Heart right ventricle (tissue), 16 donors: ENCODE data around the gene POLR3K. TPM values are rescaled to one million over a fixed set of nuclear protein-coding genes. Genes with fewer than 3 reads are reported as not detected.
A peak's percentile ranks its signal among the peaks of the same experiment; 100 is the strongest.
"Not testable (repeated sequence)": the region's sequence is repeated elsewhere in the genome, so short reads cannot be mapped to it uniquely, and the experiment has no call there.

Experiments used
- ATAC-seq, 8 donors: fragments of 200-7000 bp; cut with Tn5 transposase; one replicate each; pipeline ENCODE4 v1.9.1; 2020; ENCODE audit warnings: mild to moderate bottlenecking in 8 of 8, moderate library complexity in 8 of 8, moderate number of reproducible peaks in 1 of 8
- DNase-seq, 2 donors: peaks; one replicate each; pipeline ENCODE4 v3.0.0-alpha.2; 2020
- H3K27ac ChIP-seq, 10 donors: fragments of 200-600 bp; sonication (generic) in 2 of 10; one replicate each; pipeline versions ENCODE4 v1.5.0 to v1.8.0; 2020 to 2022; ENCODE audit warnings: mild to moderate bottlenecking in 3 of 10
- H3K27me3 ChIP-seq, 7 donors: fragments of 200-600 bp; one replicate each; pipeline ENCODE4 v1.8.0; 2021 to 2022; ENCODE audit warnings: mild to moderate bottlenecking in 2 of 7
- H3K36me3 ChIP-seq, 9 donors: fragments of 200-600 bp; sonication (generic) in 1 of 9; one replicate each; pipeline versions ENCODE4 v1.5.0 to v1.8.0; 2020 to 2022; ENCODE audit warnings: mild to moderate bottlenecking in 2 of 9
- H3K4me1 ChIP-seq, 9 donors: fragments of 200-600 bp; sonication (generic) in 1 of 9; one replicate each; pipeline versions ENCODE4 v1.5.0 to v1.8.0; 2020 to 2022; ENCODE audit warnings: mild to moderate bottlenecking in 4 of 9
- H3K4me3 ChIP-seq, 10 donors: fragments of 200-600 bp; sonication (generic) in 2 of 10; one replicate each; pipeline versions ENCODE4 v1.5.0 to v1.8.0; 2020 to 2022; ENCODE audit warnings: mild to moderate bottlenecking in 7 of 10, moderate library complexity in 2 of 10
- H3K9me3 ChIP-seq, 11 donors: fragments of 200-600 bp in 10 of 11; sonication (generic) in 2 of 11; one replicate each; pipeline versions ENCODE4 v1.5.0 to v1.8.0; 2013 to 2022; ENCODE audit warnings: mild to moderate bottlenecking in 2 of 11, control low read depth in 1 of 11, moderate library complexity in 1 of 11
- CTCF ChIP-seq, 9 donors: fragments of 200-600 bp; sonication (generic) in 2 of 9; IDR thresholded peaks; one replicate each; pipeline versions ENCODE4 v1.5.0 to v1.8.0; 2021 to 2022; ENCODE audit warnings: antibody characterized with exemption in 9 of 9, mild to moderate bottlenecking in 5 of 9, moderate library complexity in 1 of 9
- WGBS, 2 donors: extraction: QIAGEN DNeasy Blood & Tissue Kit; methylation state at CpG; one replicate each; pipeline ENCODE4 v1.1.7; 2013; ENCODE audit warnings: inconsistent platforms in 1 of 2; 5-methylcytosine and 5-hydroxymethylcytosine counted together
- intact Hi-C, 10 donors: fragments of 100-400 bp; cut with DNase I; formaldehyde crosslinking; loops; one replicate each; pipeline versions ENCODE4 v1.11.1 to v1.14.2; 2022
- polyA plus RNA-seq, 2 donors: library from polyadenylated mRNA; stranded (reverse); fragments of 200-250 nt; gene quantifications; one replicate each; pipeline ENCODE4 v1.2.3, GENCODE V29; 2013
- total RNA-seq, 10 donors: library from RNA; stranded (reverse); fragmentation: NEBNext Ultra II Directional in 3 of 10; extraction: Animal tissue kit (Norgen Biotek cat#: 25700) in 3 of 10; gene quantifications; one replicate each; pipeline versions ENCODE4 v1.2.1 to v1.2.4, GENCODE V29; 2021 to 2023
- donor health status: Arrhythmogenic right ventricular cardiomyopathy.
- donor health status: ischemic (EF 13 %, LVEDD 7.1; RV severe dilation, severe dysfunction).
- donor health status: healthy with polysubstance abuse.
- donor health status: DM: no; HTN: yes; CAD: no.
- donor health status: DM: no; HTN: no; CAD: no.
- donor health status: ischemic (EF 25% LVEDD 6.9; RV normal size, moderate dysfunction).
- donor health status: ischemic (EF 25% LVEDD 5.7; RV mildly dilated, moderate dysfunction).
- donor health status: healthy.
- donor health status: DM: yes; HTN: yes; CAD: no.
- donor health status: Ischemic cardiomyopathy.
- donor health status: ischemic (EF 35%, LVEDD 5.7; RV mildly dilated, moderate dysfunction).
- donor health status: nonischemic (EF 11% LVEDD 7.7; RV severe dilation, severe dysfunction).
- donor health status: DM: yes; HTN: yes; CAD: no.
- donor health status: PGD.
- donor health status: ischemic (EF 29% LVEDD 5.4; RV normal size, mild dysfunction).
- donor health status: nonischemic (EF 23%, LVEDD 6.1; RV moderate dilation, normal function).

The POLR3K gene
- total and polyA plus RNA-seq, 12 donors = 6.7 to 19.2 (median 10.5) TPM

GRCh38 chr16:33877-34647 lies 19.3 kb downstream of the POLR3K start:
- ATAC-seq (no peak), DNase-seq (no peak)
- WGBS, 2 donors = 84 to 87% methylated on average over 21 of the region's 21 CpGs

GRCh38 chr16:33154-33876 lies 20.1 kb downstream of the POLR3K start:
- ATAC-seq, H3K4me3 ChIP-seq, H3K27me3 ChIP-seq, H3K36me3 ChIP-seq, H3K9me3 ChIP-seq, DNase-seq, H3K27ac ChIP-seq, intact Hi-C loops: not testable (repeated sequence)
- WGBS, 2 donors = 76 to 82% methylated on average over 4 of the region's 8 CpGs
- H3K4me1 ChIP-seq = peaks cover 0 to 13% (median 0%) of the 10 kb centered on the region in 9 donors

More at GRCh38 chr16:33877-34647, 19.3 kb downstream of the POLR3K start:
- TF ChIP-seq CTCF (IDR thresholded peaks at IDR 0.05) = no peak
- Histone ChIP-seq H3K36me3 (no peaks in the 10 kb centered on the region), H3K27ac (no peak overlapping the region), H3K4me1 (peaks cover 0 to 17% (median 0%) of the 10 kb centered on the region in 9 donors), H3K27me3 (no peaks in the 10 kb centered on the region), H3K9me3 (no peaks in the 10 kb centered on the region), H3K4me3 (no peak overlapping the region)
- intact Hi-C loops = no loop called here

- WGBS, 2 donors = 70 to 71% methylated on average over 1 to 4 of the region's 7 CpGs
- ATAC-seq, intact Hi-C loops, H3K9me3 ChIP-seq, H3K27ac ChIP-seq, H3K27me3 ChIP-seq, H3K36me3 ChIP-seq, DNase-seq, H3K4me3 ChIP-seq: not testable (repeated sequence)
- peaks cover 0 to 13% (median 0%) of the 10 kb centered on the region in 9 donors for H3K4me1 ChIP-seq
These were observed 22.8 kb downstream of the POLR3K start for GRCh38 chr16:30627-31026.

- H3K36me3 ChIP-seq, intact Hi-C loops, H3K4me3 ChIP-seq, DNase-seq, H3K4me1 ChIP-seq, H3K27ac ChIP-seq, ATAC-seq, H3K27me3 ChIP-seq, H3K9me3 ChIP-seq: not testable (repeated sequence)
- 44 to 53% methylated on average over 2 of the region's 5 CpGs for WGBS, 2 donors
These were observed 27.5 kb downstream of the POLR3K start for GRCh38 chr16:25926-26348.

GRCh38 chr16:24151-24550 lies 29.3 kb downstream of the POLR3K start:
- 83 to 90% methylated on average over 12 to 15 of the region's 22 CpGs for WGBS, 2 donors
- DNase-seq, H3K36me3 ChIP-seq, H3K9me3 ChIP-seq, H3K4me1 ChIP-seq, H3K27me3 ChIP-seq, intact Hi-C loops, H3K27ac ChIP-seq, H3K4me3 ChIP-seq: not testable (repeated sequence)
- ATAC-seq = peak in 1 of 8 donors; percentile 63

- intact Hi-C loops, H3K27me3 ChIP-seq, DNase-seq, H3K36me3 ChIP-seq, H3K4me3 ChIP-seq, ATAC-seq, H3K9me3 ChIP-seq, H3K4me1 ChIP-seq, H3K27ac ChIP-seq: not testable (repeated sequence)
- WGBS, 2 donors = 87 to 90% methylated on average over 12 of the region's 12 CpGs
These were observed 32.5 kb downstream of the POLR3K start for GRCh38 chr16:20886-21285.

GRCh38 chr16:17062-17765 lies 36.2 kb downstream of the POLR3K start:
- H3K9me3 ChIP-seq, H3K36me3 ChIP-seq, ATAC-seq, H3K27ac ChIP-seq, H3K27me3 ChIP-seq, H3K4me3 ChIP-seq, DNase-seq, H3K4me1 ChIP-seq, intact Hi-C loops: not testable (repeated sequence)
- WGBS, 2 donors = 90 to 96% methylated on average over 19 of the region's 20 CpGs
